HepG2 (cell line): ENCODE data around the gene CNTN5. TPM values are rescaled to one million over a fixed set of nuclear protein-coding genes. Genes with fewer than 3 reads are reported as not detected.

Experiments used
- ATAC-seq: fragments of 200-7000 bp; cut with Tn5 transposase; 3 replicates; pipeline ENCODE4 v1.9.1; 2020; ENCODE audit warnings: mild to moderate bottlenecking, moderate library complexity
- BruUV-seq: library from RNA; stranded (reverse); fragments of 400-500 nt; replicated peaks from 2 replicates; lab custom pipeline; 2021; lab: Mats Ljungman, UMichigan
- CTCF ChIA-PET: fragments of 300-600 bp; formaldehyde crosslinking; extraction: SDS; loops from one replicate; lab custom pipeline; 2021; ENCODE audit warnings: low total read pairs, inconsistent platforms, low intra/inter-chr PET ratio; lab: Yijun Ruan, JAX
- POLR2A ChIA-PET: fragments of 350-600 bp; sonication (Branson Sonifier 250); formaldehyde crosslinking; loops from one replicate; lab custom pipeline; 2020; ENCODE audit warnings: antibody characterized with exemption, inconsistent platforms; lab: Yijun Ruan, JAX
- DNase-seq: peaks from one replicate; pipeline ENCODE4 v3.0.0-alpha.2; 2015; ENCODE audit warnings: low spot score
- FAIRE-seq: peaks from 3 replicates; lab custom pipeline; 2011; peaks lifted over from hg19 to GRCh38; lab: Jason Lieb, UNC
- H2AFZ ChIP-seq: one replicate; pipeline ENCODE4 v1.6.1; 2011; ENCODE audit warnings: low read length, inconsistent platforms
- H3K27ac ChIP-seq: fragments of 300-600 bp; 3 replicates; pipeline ENCODE4 v1.8.0; 2011; ENCODE audit warnings: mixed run types, mild to moderate bottlenecking, mixed read lengths, low read length, inconsistent platforms; ENCODE audit not compliant: insufficient read depth; ENCODE audit errors: extremely low read length
- H3K27me3 ChIP-seq, 2 experiments: fragments of 200-600 bp in 1 of 2; 2 replicates in 1 of 2; 3 replicates in 1 of 2; pipeline versions ENCODE4 v1.6.0 to v1.8.0; 2011; ENCODE audit warnings: low read length in 2 of 2, mild to moderate bottlenecking in 2 of 2, moderate library complexity in 2 of 2, inconsistent platforms in 1 of 2; ENCODE audit not compliant: insufficient read depth in 2 of 2, control insufficient read depth in 1 of 2
- H3K36me3 ChIP-seq, 2 experiments: fragments of 200-600 bp in 1 of 2; replicated peaks in 1 of 2; 2 replicates in 1 of 2; 3 replicates in 1 of 2; pipeline versions ENCODE4 v1.5.1 to v1.8.0; 2011; ENCODE audit warnings: low read length in 2 of 2, inconsistent platforms in 1 of 2; ENCODE audit not compliant: insufficient read depth in 2 of 2, control insufficient read depth in 1 of 2
- H3K4me1 ChIP-seq: 2 replicates; pipeline ENCODE4 v1.5.1; 2012; ENCODE audit warnings: low read length, inconsistent platforms; ENCODE audit not compliant: insufficient read depth
- H3K4me2 ChIP-seq: 2 replicates; pipeline ENCODE4 v1.6.0; 2011; ENCODE audit warnings: low read depth, low read length, inconsistent platforms
- H3K4me3 ChIP-seq, 3 experiments: fragments of 200-600 bp in 1 of 3; sonication (generic), shearing (Covaris generic) in 1 of 3; replicated peaks in 1 of 3; 2 replicates each; pipeline ENCODE4 v1.5.1; 2011 to 2016; ENCODE audit warnings: low read length in 3 of 3, inconsistent platforms in 2 of 3, low read depth in 2 of 3, mild to moderate bottlenecking in 2 of 3, control low read depth in 1 of 3, mixed read lengths in 1 of 3; ENCODE audit not compliant: insufficient read depth in 1 of 3
- H3K79me2 ChIP-seq: one replicate; pipeline ENCODE4 v1.6.1; 2011; ENCODE audit warnings: low read length, inconsistent platforms; ENCODE audit not compliant: insufficient read depth
- H3K9ac ChIP-seq: 2 replicates; pipeline ENCODE4 v1.6.0; 2011; ENCODE audit warnings: mild to moderate bottlenecking, low read depth, low read length, inconsistent platforms; ENCODE audit not compliant: insufficient read depth
- H3K9me3 ChIP-seq: 2 replicates; pipeline ENCODE4 v1.5.1; 2012; ENCODE audit warnings: mild to moderate bottlenecking, low read length
- H4K20me1 ChIP-seq: 2 replicates; pipeline ENCODE4 v1.6.0; 2011; ENCODE audit warnings: inconsistent platforms, mild to moderate bottlenecking, low read length, moderate library complexity; ENCODE audit not compliant: insufficient read depth
- AHR ChIP-seq: IDR thresholded peaks from 2 replicates; pipeline ENCODE4 v1.6.1; 2018; ENCODE audit warnings: missing genetic modification reagents, missing compliant biosample characterization
- DNMT3B ChIP-seq: conservative IDR thresholded peaks from 2 replicates; pipeline ENCODE4 v1.6.1; 2016; ENCODE audit warnings: missing biosample characterization, control low read depth
- DR1 ChIP-seq: sonication (generic); formaldehyde crosslinking; IDR thresholded peaks from 2 replicates; pipeline ENCODE4 v1.8.0; 2021; ENCODE audit warnings: mild to moderate bottlenecking, missing genetic modification reagents, inconsistent platforms
- EHMT2 ChIP-seq: fragments of 200-600 bp; sonication (generic); IDR thresholded peaks from 2 replicates; pipeline ENCODE4 v1.7.0; 2017; ENCODE audit warnings: antibody characterized with exemption, low read depth, low read length, borderline replicate concordance
- KDM1A ChIP-seq: IDR thresholded peaks from 2 replicates; pipeline ENCODE4 v1.6.1; 2016; ENCODE audit warnings: missing compliant biosample characterization
- RBM22 ChIP-seq: fragments of 200-400 bp; formaldehyde crosslinking; optimal IDR thresholded peaks from 2 replicates; pipeline ENCODE3; 2017; ENCODE audit warnings: mild to moderate bottlenecking, low read length, moderate library complexity
- SMYD3 ChIP-seq: sonication (generic); formaldehyde crosslinking; IDR thresholded peaks from 2 replicates; pipeline ENCODE4 v1.8.1; 2023; ENCODE audit warnings: mild to moderate bottlenecking, missing genetic modification reagents
- SNAI1 ChIP-seq: sonication (generic); formaldehyde crosslinking; IDR thresholded peaks from 2 replicates; pipeline ENCODE4 v1.5.0; 2020; ENCODE audit warnings: mild to moderate bottlenecking, missing genetic modification reagents, borderline replicate concordance
- TOPORS ChIP-seq: sonication (generic); formaldehyde crosslinking; IDR thresholded peaks from 2 replicates; pipeline ENCODE4 v1.8.0; 2023; ENCODE audit warnings: mild to moderate bottlenecking, missing genetic modification reagents
- ZBTB3 ChIP-seq: sonication (generic); formaldehyde crosslinking; IDR thresholded peaks from 2 replicates; pipeline ENCODE4 v1.4.0; 2020; ENCODE audit warnings: low read depth, mild to moderate bottlenecking, moderate library complexity, missing genetic modification reagents, borderline replicate concordance
- ZNF124 ChIP-seq: sonication (generic); formaldehyde crosslinking; IDR thresholded peaks from 2 replicates; pipeline ENCODE4 v1.4.0; 2020; ENCODE audit warnings: missing genetic modification reagents
- ZNF44 ChIP-seq: sonication (generic); formaldehyde crosslinking; IDR thresholded peaks from 2 replicates; pipeline ENCODE4 v1.5.1; 2020; ENCODE audit warnings: mild to moderate bottlenecking, missing genetic modification reagents
- ZNF614 ChIP-seq: IDR thresholded peaks from 2 replicates; pipeline ENCODE4 v1.6.1; 2018; ENCODE audit warnings: missing biosample characterization, missing genetic modification reagents, inconsistent platforms, borderline replicate concordance
- ZNF891 ChIP-seq: sonication (generic); formaldehyde crosslinking; IDR thresholded peaks from 2 replicates; pipeline ENCODE4 v1.5.0; 2020; ENCODE audit warnings: mild to moderate bottlenecking, missing genetic modification reagents
- WGBS: methylation state at CpG from one replicate; pipeline ENCODE4 v1.1.6; 2017; ENCODE audit warnings: low lambda C conversion rate; 5-methylcytosine and 5-hydroxymethylcytosine counted together
- in situ Hi-C: cut with HindIII; loops from 2 replicates; pipeline ENCODE4 v1.10.0; 2017; ENCODE audit warnings: low pct_unique_long_range_greater_than_20kb; ENCODE audit not compliant: extremely low pct_ligation_motif_present
- intact Hi-C: fragments of 100-400 bp; cut with micrococcal nuclease; formaldehyde crosslinking; loops from one replicate; pipeline ENCODE4 v1.10.0; 2022; ENCODE audit not compliant: unreplicated experiment
- polyA plus RNA-seq, 8 experiments: library from polyadenylated mRNA; depleted of rRNA in 3 of 8; stranded (reverse) in 7 of 8; unstranded in 1 of 8; fragments of >200 nt; fragmentation: Illumina TruSeq in 4 of 8; extraction: Trizol in 4 of 8; gene quantifications; 2 replicates each; pipeline versions ENCODE4 v1.2.1 to v1.2.3, GENCODE V29; 2011 to 2016; ENCODE audit warnings: low read depth in 4 of 8, missing spikeins in 1 of 8, mixed read lengths in 1 of 8; ENCODE audit not compliant: insufficient read depth in 1 of 8
- total RNA-seq, 5 experiments: library from RNA; depleted of rRNA; stranded (reverse); fragments of >200 nt; fragmentation: Illumina TruSeq; extraction: Trizol; gene quantifications; 2 replicates each; pipeline ENCODE4 v1.2.3, GENCODE V29; 2016; ENCODE audit warnings: low read depth in 1 of 5
- TF ChIP-seq, protein P1 (sequence below): sonication (generic); formaldehyde crosslinking; IDR thresholded peaks from 2 replicates; pipeline ENCODE4 v1.8.1; 2022; ENCODE audit warnings: mild to moderate bottlenecking, missing genetic modification reagents
- TF ChIP-seq, protein P2 (sequence below): sonication (generic); formaldehyde crosslinking; IDR thresholded peaks from 2 replicates; pipeline ENCODE4 v1.4.0; 2020; ENCODE audit warnings: mild to moderate bottlenecking, missing genetic modification reagents
- TF ChIP-seq, protein P3 (sequence below): IDR thresholded peaks from 2 replicates; pipeline ENCODE4 v1.6.1; 2016; ENCODE audit warnings: mild to moderate bottlenecking, missing biosample characterization, missing genetic modification reagents
- TF ChIP-seq, protein P4 (sequence below): sonication (generic); formaldehyde crosslinking; IDR thresholded peaks from 2 replicates; pipeline ENCODE4 v1.5.1; 2020; ENCODE audit warnings: mild to moderate bottlenecking, moderate library complexity, missing genetic modification reagents

Gene CNTN5
- total and polyA plus RNA-seq, 2 of the 13 experiments (the other 11 are each of a cell fraction or from before 2014, with no cell fraction given) = not detected

DNA sequence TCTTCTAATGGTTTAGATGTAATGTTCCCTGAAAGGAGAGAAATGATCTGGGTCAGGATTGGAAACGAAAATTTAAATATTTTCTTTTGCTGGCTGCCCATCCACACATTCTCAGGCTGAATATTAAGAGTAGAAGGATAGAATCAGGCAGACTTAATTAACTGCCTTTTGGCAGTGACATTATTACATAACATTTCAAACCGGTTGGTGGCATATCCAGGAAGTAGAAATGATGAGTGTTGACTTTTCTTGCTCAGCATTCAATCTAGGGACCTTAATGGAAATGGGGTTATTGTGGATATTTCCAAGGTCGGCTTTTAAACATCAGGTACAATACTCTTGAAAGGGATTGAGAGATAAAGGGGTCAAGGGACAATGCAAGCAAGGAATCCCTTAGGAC, 989.0 kb downstream of the CNTN5 start:
- Histone ChIP-seq H3K9me3 (peaks cover 26% of the 10 kb centered on the region), H3K79me2 (no peaks in the 10 kb centered on the region), H4K20me1 (no peaks in the 10 kb centered on the region), H3K27me3 (no peaks in the 10 kb centered on the region), H3K4me2 (no peak overlapping the region), H3K4me1 (no peaks in the 10 kb centered on the region), H3K36me3 (no peaks in the 10 kb centered on the region), H2AFZ (no peak overlapping the region), H3K4me3 (no peak overlapping the region), H3K9ac (no peak overlapping the region), H3K27ac (no peak overlapping the region)
- POLR2A ChIA-PET = no interaction called here
- intact Hi-C loops (no loop called here), in situ Hi-C loops (no loop called here)
- no TSS peak for BruUV-seq
- CTCF ChIA-PET = no interaction called here
- DNase-seq = no peak
- no peak for ATAC-seq
- TF ChIP-seq, protein P1, sequence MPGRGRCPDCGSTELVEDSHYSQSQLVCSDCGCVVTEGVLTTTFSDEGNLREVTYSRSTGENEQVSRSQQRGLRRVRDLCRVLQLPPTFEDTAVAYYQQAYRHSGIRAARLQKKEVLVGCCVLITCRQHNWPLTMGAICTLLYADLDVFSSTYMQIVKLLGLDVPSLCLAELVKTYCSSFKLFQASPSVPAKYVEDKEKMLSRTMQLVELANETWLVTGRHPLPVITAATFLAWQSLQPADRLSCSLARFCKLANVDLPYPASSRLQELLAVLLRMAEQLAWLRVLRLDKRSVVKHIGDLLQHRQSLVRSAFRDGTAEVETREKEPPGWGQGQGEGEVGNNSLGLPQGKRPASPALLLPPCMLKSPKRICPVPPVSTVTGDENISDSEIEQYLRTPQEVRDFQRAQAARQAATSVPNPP (CRISPR knock-in tag) = no peak
- TF ChIP-seq ZNF124 (CRISPR knock-in tag) = no peak
- no peak for FAIRE-seq
- WGBS = 0% methylated on average over 3 of the region's 3 CpGs

DNA sequence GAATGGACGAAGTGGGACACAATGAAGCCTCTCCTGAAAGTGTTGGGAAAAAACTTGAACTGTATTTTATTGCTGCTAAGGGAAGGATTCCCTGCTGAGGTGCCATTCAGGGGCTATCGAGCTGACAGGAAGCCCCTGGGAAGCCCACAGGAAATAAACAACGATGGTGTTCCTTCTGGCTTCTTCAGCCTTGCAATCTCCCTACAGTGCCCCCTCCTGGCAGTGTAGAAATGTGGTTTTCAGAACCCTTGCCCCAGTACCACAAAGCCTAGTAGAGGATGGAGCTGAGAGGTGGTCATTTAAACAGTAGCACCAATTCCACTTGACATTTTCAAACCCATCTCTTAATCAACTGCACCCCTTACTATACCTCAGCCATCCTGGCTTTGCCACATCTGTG, 989.6 kb downstream of the CNTN5 start:
- Histone ChIP-seq H3K27me3 (no peaks in the 10 kb centered on the region), H3K79me2 (no peaks in the 10 kb centered on the region), H3K4me1 (no peaks in the 10 kb centered on the region), H3K9ac (no peak overlapping the region), H4K20me1 (no peaks in the 10 kb centered on the region), H3K36me3 (no peaks in the 10 kb centered on the region), H2AFZ (no peak overlapping the region), H3K27ac (no peak overlapping the region), H3K4me2 (no peak overlapping the region), H3K9me3 (peaks cover 26% of the 10 kb centered on the region), H3K4me3 (no peak overlapping the region)
- FAIRE-seq = no peak
- WGBS = 6% methylated on average over 3 of the region's 3 CpGs
- in situ Hi-C loops = no loop called here
- DNase-seq = no peak
- CTCF ChIA-PET = no interaction called here
- BruUV-seq = no TSS peak
- intact Hi-C loops = no loop called here
- POLR2A ChIA-PET = no interaction called here
- no peak for ATAC-seq
- no peak for TF ChIP-seq AHR
- TF ChIP-seq EHMT2 = no peak
- TF ChIP-seq ZNF614 (CRISPR knock-in tag) = no peak
- TF ChIP-seq ZNF891 (CRISPR knock-in tag) = no peak
- TF ChIP-seq ZBTB3 (CRISPR knock-in tag) = no peak
- TF ChIP-seq, protein P2, sequence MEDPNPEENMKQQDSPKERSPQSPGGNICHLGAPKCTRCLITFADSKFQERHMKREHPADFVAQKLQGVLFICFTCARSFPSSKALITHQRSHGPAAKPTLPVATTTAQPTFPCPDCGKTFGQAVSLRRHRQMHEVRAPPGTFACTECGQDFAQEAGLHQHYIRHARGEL = no peak
- TF ChIP-seq, protein P3, sequence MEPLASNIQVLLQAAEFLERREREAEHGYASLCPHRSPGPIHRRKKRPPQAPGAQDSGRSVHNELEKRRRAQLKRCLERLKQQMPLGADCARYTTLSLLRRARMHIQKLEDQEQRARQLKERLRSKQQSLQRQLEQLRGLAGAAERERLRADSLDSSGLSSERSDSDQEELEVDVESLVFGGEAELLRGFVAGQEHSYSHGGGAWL = no peak
- no peak for TF ChIP-seq SNAI1 (CRISPR knock-in tag)
- TF ChIP-seq KDM1A (CRISPR knock-in tag) = no peak
- TF ChIP-seq DNMT3B = no peak
- TF ChIP-seq TOPORS (CRISPR knock-in tag) = no peak
- no peak for TF ChIP-seq SMYD3 (CRISPR knock-in tag)
- TF ChIP-seq ZNF44 (CRISPR knock-in tag) = no peak
- TF ChIP-seq DR1 (CRISPR knock-in tag) = no peak
- TF ChIP-seq, protein P4, sequence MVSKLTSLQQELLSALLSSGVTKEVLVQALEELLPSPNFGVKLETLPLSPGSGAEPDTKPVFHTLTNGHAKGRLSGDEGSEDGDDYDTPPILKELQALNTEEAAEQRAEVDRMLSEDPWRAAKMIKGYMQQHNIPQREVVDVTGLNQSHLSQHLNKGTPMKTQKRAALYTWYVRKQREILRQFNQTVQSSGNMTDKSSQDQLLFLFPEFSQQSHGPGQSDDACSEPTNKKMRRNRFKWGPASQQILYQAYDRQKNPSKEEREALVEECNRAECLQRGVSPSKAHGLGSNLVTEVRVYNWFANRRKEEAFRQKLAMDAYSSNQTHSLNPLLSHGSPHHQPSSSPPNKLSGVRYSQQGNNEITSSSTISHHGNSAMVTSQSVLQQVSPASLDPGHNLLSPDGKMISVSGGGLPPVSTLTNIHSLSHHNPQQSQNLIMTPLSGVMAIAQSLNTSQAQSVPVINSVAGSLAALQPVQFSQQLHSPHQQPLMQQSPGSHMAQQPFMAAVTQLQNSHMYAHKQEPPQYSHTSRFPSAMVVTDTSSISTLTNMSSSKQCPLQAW = no peak
- no peak for TF ChIP-seq RBM22
